GM21717 (cell line): Measurements from ENCODE around the gene CCT8.
A peak's percentile ranks its signal among the peaks of the same experiment; 100 is the strongest.

Experiments used
- ATAC-seq: cut with Tn5 transposase; IDR thresholded peaks from one replicate; pipeline ENCODE4 v1.9.1; 2021; ENCODE audit warnings: mild to moderate bottlenecking, moderate library complexity; ENCODE audit not compliant: unreplicated experiment

CCT8 gene

DNA sequence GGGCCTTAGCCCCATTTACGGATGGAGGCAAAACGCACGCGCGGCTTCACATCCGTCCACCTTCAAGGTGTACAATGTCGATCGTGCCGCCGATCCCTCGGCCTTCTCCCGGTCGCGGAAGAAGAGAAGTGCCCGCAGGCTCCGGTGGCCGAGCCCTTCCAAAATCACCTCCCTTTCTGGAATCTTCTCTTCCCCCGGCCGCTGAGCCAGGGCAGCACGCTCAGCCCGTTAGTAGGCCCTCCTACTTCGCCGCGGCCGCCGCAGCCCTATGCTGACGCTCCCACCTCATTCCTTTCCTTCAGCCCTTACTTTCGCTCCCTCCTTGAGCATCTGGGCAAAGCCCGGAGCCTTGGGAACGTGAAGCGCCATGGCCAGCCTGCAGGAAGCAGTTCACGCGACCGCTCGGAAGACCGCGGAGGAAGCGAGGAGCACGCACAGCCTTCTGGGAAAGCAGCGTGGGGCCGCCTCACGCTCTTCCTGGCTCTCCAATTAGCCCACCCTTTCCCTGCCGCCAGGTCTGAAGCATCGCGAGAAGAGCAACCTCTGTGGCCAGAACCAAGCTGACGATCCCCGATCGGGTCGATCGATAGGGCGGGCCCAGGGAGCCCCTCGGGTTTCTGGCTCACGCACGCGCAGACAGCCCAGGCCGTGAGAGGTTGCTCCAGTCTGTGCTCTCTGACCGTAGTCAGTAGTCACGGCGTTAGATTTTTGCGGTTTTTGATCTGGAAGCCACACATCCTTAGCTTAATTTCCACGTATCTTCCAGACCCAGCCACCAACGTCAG lies at the start of gene CCT8:
Gene CCT8, minus strand, starts transcription at position 427 of the 785 bp plus-strand sequence. Its CDS starts 58 bp downstream, at position 369.
- ATAC-seq: peak; percentile 86

DNA sequence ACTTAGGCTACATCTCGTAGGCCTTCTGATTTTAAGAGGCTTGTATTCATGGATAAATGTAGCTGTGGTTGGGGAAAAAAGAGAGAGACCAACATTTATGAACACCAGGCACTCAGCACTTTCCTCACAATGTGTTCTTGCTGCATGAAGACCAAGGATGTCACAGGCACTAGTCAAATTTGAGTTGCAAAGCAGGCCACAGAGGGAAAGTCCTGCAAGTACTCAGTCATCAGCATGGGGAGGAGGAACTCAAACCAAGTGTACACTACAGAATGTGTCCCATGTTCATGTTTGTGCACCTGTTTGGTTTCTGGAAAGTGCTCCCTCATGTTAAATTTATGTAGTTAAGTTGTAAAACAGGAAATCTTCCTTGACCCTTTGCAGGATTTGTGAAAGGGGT lies 48.3 kb upstream of the CCT8 start:
- ATAC-seq: peak; percentile 75

DNA sequence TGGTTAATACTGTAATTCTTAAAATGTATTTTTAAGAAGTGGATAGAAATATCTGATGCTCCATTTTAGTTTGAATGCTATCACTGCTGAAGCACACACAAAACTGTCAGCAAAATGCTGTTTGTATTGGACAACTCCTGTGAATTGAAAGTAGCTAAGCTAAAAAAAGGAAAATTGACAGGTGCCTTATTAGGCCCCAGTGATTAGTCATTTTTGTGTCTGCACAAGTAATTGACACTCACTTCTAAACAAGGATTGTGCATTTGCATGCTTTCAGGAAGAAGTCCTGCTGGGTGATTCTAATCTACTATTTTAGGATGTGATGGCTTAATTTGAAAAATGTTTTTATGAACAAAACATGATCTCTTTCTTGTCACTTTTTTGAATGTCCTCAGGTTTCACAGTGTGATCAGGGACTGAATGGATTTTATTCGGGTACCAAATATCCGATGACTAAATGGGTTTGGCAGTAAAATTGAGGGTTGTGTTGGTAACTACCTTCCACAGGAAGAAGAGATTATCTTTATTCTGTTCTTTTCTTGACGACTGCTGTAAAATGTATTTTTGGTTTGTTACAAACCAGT lies 44.0 kb upstream of the CCT8 start:
- no peak for ATAC-seq

DNA sequence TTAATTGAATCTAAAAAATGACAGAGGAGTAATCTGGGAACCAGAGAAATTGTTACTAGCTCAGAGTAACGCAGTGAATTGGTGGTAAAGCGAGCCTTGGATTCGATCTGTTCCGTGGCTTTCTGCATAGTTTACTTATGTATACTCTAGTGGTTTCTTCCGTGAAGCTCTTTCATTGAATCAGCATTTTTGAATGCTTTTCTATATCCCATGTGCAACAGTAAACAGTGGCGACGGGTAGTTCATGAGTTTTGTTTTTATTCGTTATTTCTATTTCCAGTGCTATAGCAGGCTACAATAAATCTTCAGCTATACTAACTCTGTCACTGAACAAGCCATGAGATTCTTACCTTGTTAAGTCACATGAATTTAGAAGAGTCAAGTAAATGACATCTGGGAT lies 42.5 kb upstream of the CCT8 start:
- no peak for ATAC-seq

DNA sequence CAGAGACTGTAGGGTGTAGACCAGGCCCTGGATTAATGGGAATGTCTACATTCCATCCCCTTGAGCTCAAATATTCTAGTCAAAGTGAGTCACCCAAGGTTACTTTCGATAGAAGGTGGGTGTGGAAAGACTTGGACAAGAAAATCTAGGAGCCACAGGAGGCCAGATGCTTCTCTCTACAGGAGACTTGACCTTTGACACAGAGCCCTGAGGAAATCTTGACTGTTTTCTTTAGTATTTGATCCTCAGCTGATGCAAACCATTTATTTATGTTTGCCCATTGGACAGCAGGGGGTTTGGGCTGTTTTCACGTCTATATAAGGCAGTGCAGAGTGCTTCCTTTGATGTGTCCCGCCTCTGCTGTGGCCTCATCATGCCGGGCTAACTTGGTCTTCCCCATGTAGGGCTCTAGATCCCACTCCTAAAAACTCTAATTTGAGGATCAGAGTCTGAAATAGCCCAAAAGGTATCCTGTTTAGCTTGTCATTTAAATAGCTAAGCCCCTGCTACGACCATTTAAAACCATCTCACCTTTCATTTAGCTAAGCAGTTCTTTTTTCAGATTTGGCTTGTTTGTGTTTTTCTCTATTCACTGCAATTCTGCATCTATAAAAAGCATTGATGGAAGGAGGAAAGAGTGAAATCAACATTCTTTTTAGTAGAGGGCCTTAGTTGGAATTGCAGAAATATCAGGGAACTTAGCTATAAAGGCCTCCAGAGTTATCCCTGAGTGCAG lies 41.5 kb upstream of the CCT8 start:
- ATAC-seq: no peak

DNA sequence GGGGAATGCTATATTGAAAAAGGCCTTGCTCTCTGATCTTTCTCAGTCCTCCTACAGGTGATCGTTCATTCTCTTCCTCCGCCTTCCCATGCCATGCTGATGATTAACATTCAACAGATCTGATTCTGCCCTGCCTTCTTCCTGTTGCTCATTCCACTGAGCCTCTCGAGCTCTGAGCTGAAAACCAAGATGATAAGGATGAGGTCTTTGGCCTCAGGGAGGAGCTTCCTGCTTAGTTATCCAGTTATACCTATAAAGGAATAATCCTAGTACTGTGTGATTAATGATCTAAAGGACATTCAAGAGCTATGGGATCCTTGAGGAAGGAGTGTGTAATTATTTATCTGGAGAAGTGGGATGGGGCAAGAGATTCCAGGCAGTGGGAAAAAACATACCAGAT lies 31.8 kb upstream of the CCT8 start:
- ATAC-seq: no peak

GRCh38 chr21:29104239-29104708 lies 30.8 kb upstream of the CCT8 start:
- no peak for ATAC-seq

- ATAC-seq: no peak
Observed at GRCh38 chr21:29102791-29103257, 29.4 kb upstream of the CCT8 start.

- ATAC-seq: no peak
Observed at GRCh38 chr21:29098156-29098555, 24.7 kb upstream of the CCT8 start.

DNA sequence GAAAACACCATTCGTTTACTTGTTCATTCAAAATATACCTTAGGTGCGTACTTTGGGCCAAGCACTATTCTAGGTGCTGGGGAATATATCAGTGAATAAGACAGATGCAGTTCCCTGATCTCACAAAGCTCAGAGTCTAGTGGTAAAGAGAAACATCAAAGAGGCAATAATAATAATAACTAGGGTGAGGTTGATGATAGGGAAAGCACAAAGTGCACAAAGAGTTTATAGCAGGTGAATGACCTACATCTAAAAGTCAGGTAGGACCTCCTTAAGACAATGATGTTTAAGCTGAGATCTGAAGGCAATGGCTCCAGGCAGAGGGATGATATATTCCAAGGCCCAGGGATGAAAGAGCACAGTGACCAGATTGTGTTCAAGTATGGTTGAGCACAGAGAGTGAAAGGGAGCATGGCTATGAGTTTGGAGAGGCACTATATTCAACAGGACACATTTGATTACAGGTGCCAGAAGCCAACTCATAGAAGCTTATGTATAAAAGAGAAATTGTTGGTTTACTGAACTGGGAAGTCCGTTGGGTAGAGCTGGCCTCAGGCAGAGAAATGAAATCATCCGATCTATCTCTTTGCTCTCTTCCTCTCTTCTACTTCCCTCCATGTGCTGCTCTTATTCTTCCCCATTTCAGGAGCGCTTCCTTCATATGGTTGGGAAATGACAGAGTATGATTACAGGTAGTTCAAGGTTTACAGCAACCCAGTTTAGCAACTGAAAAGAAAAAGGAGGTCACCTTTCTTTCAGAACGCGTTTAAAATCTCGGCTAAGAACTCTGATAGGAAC lies 23.0 kb upstream of the CCT8 start:
- ATAC-seq: no peak

GRCh38 chr21:29092102-29092959 lies 18.9 kb upstream of the CCT8 start:
- ATAC-seq: no peak

DNA sequence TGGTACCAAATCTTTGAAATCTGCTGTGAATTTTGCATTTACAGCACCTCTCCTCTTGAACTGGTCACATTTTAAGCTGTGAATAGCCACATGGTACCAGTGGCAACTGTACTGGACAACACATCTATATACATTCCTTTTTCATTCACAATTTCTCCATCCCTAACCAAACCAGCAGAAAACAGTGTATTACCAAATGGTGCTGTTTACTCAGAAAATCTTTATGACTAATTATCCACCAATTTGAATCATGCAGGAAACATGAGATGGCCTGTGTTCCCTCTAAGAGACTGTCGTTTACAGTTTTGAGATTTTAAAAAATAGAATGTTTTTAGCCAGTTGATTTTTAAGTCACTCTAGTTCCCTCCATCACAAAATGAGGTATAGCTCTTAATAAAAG lies 17.6 kb upstream of the CCT8 start:
- no peak for ATAC-seq

DNA sequence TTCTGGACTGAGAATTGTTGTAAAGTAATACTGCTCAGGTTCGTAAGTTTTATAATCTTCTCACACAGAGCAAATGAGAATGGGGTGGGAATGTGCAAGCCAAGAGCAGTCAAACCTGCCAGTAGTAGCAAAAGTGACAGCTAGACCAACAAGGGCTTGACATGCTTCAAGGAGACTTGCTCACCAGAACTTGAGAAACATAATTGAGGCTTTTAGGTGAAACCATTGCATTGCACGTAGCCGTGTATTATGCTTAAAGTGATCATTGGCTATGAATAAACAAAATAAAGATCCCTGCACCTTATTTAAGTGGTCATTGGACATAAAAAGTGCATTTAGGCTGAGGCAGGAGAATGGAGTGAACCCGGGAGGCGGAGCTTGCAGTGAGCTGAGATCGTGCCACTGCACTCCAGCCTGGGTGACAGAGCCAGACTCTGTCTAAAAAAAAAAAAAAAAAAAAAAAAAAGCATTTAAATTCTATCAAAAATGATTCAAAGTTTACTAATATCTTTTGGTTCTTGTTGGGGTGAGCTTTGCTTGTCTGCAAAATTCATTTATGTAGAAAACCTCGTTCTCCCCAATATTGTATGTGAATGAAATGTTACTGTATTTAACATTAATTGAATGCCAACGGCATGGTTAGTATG lies 11.8 kb upstream of the CCT8 start:
- no peak for ATAC-seq

DNA sequence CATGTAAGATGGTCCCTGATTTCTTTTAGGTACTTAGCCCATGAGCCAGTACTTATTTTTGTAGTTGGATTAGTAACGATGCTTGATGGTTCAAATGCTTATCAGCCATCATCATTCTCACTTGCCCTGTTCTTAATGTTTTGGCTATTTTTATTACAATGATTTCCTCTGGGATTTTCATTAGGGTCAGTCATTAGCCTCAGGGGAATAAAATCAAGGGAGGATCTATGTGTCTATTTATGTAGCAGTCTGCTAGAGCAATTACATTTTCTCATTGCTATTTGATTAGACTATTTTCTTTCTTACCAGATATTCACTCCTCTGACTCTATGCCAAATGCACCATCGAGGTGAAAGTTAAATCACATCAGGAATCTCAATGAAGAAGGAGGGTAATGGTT lies 10.9 kb upstream of the CCT8 start:
- no peak for ATAC-seq

GRCh38 chr21:29083306-29083705 lies 9.9 kb upstream of the CCT8 start:
- ATAC-seq: no peak

- no peak for ATAC-seq
Observed at GRCh38 chr21:29082046-29082815, 8.8 kb upstream of the CCT8 start.

- ATAC-seq: no peak
Observed at GRCh38 chr21:29080454-29080941, 7.0 kb upstream of the CCT8 start.
